Neural cell (in vitro differentiated cells): ENCODE results near the gene DHPS.

ENCODE experiments used
- CTCF ChIP-seq: fragments of 450-650 bp; IDR thresholded peaks from 2 replicates; pipeline ENCODE4 v1.5.1; 2014; ENCODE audit warnings: antibody characterized with exemption, mild to moderate bottlenecking, moderate library complexity; ENCODE audit not compliant: poor library complexity, severe bottlenecking
- EP300 ChIP-seq: fragments of 450-650 bp; conservative IDR thresholded peaks from 2 replicates; pipeline ENCODE4 v1.6.1; 2014; ENCODE audit warnings: antibody characterized with exemption, mild to moderate bottlenecking, moderate library complexity; ENCODE audit not compliant: poor library complexity, severe bottlenecking
- EZH2 ChIP-seq: fragments of 200-600, 300-800 bp; shearing (Covaris generic), sonication (generic); IDR thresholded peaks from 2 replicates; pipeline ENCODE4 v1.6.1; 2014; ENCODE audit warnings: antibody characterized with exemption, low read length, borderline replicate concordance, mild to moderate bottlenecking; ENCODE audit not compliant: insufficient read depth, poor library complexity, severe bottlenecking
- MXI1 ChIP-seq: fragments of 450-650 bp; conservative IDR thresholded peaks from 2 replicates; pipeline ENCODE4 v1.6.1; 2014; ENCODE audit warnings: antibody characterized with exemption, mild to moderate bottlenecking; ENCODE audit not compliant: poor library complexity, severe bottlenecking
- POLR2AphosphoS5 ChIP-seq: IDR thresholded peaks from 2 replicates; pipeline ENCODE4 v1.6.1; 2012
- RAD21 ChIP-seq: fragments of 450-650 bp; conservative IDR thresholded peaks from 2 replicates; pipeline ENCODE4 v1.6.1; 2014; ENCODE audit warnings: antibody characterized with exemption, mild to moderate bottlenecking, moderate library complexity
- REST ChIP-seq: IDR thresholded peaks from 2 replicates; pipeline ENCODE4 v1.6.1; 2012; ENCODE audit warnings: borderline replicate concordance

GRCh38 chr19:12722566-12723380 is 41.1 kb upstream of the DHPS start:
- TF ChIP-seq EP300 (peak; percentile 42), CTCF (no peak), POLR2AphosphoS5 (peak; percentile 73), MXI1 (peak; percentile 82), EZH2 (no peak), RAD21 (no peak), REST (peak; percentile 55)
